ENCODE measurements around the gene WDR18.

GRCh38 chr19:970695-971094, 13.4 kb upstream of the WDR18 start:
- TF ChIP-seq POLR2A (IDR thresholded peaks at IDR 0.05; ENCODE audit: low read length) (no peak), GATA1 (IDR thresholded peaks at IDR 0.05; ENCODE audit: low read depth, low read length) (no peak)
